ENCODE measurements around the gene NRCAM.
"Not testable (repeated sequence)": the region's sequence is repeated elsewhere in the genome, so short reads cannot be mapped to it uniquely, and the experiment has no call there.

Gene NRCAM

GRCh38 chr7:108345710-108346336, 110.4 kb downstream of the NRCAM start:
- no peak for TF ChIP-seq GATA1 (IDR thresholded peaks at IDR 0.05; ENCODE audit: low read depth, low read length)
- no peak for TF ChIP-seq POLR2A (IDR thresholded peaks at IDR 0.05; ENCODE audit: low read length)

GRCh38 chr7:108340856-108341411, 115.3 kb downstream of the NRCAM start:
- DNase-seq, result no peak
- no peak for TF ChIP-seq POLR2A (IDR thresholded peaks at IDR 0.05; ENCODE audit: low read length)
- no peak for TF ChIP-seq GATA1 (IDR thresholded peaks at IDR 0.05; ENCODE audit: low read depth, low read length)

More at GRCh38 chr7:108345710-108346336, 110.4 kb downstream of the NRCAM start:
- DNase-seq, result no peak

DNA sequence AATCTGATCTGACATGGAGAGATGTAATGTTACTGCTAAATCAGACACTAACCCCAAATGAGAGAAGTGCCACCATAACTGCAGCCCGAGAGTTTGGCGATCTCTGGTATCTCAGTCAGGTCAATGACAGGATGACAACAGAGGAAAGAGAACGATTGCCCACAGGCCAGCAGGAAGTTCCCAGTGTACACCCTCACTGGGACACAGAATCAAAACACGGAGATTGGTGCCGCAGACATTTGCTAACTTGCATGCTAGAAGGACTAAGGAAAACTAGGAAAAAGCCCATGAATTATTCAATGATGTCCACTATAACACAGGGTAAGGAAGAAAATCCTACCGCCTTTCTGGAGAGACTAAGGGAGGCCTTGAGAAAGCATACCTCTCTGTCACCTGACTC, 115.8 kb downstream of the NRCAM start:
- not testable (repeated sequence) for DNase-seq

DNA sequence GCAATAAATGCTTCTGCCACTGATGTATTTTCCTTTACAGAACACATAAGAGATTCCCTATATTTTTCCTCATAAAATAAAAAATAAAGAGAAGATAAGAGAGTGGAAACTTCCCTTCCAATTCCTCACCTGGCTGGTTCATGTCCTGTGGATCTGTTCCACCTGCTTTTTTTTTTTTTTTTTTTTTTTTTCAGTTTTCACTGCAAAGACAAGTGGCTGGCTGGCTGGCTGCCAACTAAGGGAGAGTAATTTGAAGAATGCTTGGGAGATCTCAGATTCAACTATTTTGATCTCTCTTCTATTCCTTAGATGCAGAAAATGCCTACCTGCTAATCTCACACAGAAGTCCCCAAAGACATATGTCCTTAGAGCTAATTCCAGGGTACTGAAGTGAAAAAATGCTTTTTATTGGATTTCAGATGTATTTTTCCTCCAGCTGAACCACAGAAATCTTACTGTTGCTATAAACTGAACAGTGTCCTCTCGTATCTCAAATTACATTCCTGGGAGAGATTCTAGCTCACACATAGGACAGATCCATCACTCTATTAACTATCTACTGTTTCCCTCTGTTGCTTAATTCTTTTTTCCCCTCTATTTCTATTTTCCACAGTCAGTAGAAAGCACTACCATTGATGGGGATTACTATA, 120.8 kb downstream of the NRCAM start:
- peak in 1 of 2 experiments; percentile 18 for DNase-seq
- TF ChIP-seq GATA1 (IDR thresholded peaks at IDR 0.05; ENCODE audit: low read depth, low read length), result no peak
- no peak for TF ChIP-seq POLR2A (IDR thresholded peaks at IDR 0.05; ENCODE audit: low read length)

DNA sequence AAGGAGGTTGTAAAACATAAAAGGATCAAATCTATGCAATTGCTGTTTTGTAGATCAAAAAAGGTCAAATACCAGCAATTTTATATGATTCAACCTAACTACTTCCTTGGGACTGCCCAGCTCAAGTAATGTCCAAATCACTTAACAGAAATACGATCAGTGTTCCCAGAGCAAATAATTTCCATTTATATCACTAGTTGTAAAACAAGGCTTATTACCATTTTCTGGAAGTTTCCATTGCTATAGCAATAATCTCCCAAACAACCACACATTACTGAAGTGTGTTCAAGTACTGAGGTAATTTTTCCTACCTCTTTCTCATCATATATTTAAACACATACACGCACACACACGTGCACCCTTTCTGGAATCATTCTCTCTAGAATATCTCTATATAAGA, 123.3 kb downstream of the NRCAM start:
- TF ChIP-seq POLR2A (IDR thresholded peaks at IDR 0.05; ENCODE audit: low read length), result no peak
- TF ChIP-seq GATA1 (IDR thresholded peaks at IDR 0.05; ENCODE audit: low read depth, low read length), result no peak
- no peak for DNase-seq

- no peak for DNase-seq
- TF ChIP-seq GATA1 (IDR thresholded peaks at IDR 0.05; ENCODE audit: low read depth, low read length) (no peak), POLR2A (IDR thresholded peaks at IDR 0.05; ENCODE audit: low read length) (no peak)
Observed at GRCh38 chr7:108331971-108332370, 124.3 kb downstream of the NRCAM start.

DNA sequence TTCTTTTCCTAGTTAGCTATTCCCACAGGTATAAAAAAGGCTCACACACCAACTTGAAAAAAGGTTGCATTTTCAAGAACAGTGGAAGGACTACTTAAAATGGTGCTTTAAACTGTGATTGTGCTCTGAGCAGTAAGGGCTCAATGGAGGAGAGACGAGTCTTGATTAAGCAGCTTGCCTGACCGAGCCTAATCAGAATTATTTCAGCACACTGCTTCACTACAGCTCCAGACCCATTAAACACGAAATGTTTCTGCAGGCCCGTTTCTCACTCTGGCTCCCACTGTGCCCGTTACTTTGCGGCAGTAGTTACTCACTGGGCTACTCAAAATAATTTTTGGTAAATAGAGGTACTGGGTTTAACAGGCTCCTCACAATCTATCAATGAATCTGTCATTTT, 126.0 kb downstream of the NRCAM start:
- TF ChIP-seq GATA1 (IDR thresholded peaks at IDR 0.05; ENCODE audit: low read depth, low read length), result no peak
- no peak for TF ChIP-seq POLR2A (IDR thresholded peaks at IDR 0.05; ENCODE audit: low read length)
- DNase-seq, result no peak

- DNase-seq, result no peak
- TF ChIP-seq GATA1 (IDR thresholded peaks at IDR 0.05; ENCODE audit: low read depth, low read length) (no peak), POLR2A (IDR thresholded peaks at IDR 0.05; ENCODE audit: low read length) (no peak)
Observed at GRCh38 chr7:108329514-108329913, 126.7 kb downstream of the NRCAM start.

DNA sequence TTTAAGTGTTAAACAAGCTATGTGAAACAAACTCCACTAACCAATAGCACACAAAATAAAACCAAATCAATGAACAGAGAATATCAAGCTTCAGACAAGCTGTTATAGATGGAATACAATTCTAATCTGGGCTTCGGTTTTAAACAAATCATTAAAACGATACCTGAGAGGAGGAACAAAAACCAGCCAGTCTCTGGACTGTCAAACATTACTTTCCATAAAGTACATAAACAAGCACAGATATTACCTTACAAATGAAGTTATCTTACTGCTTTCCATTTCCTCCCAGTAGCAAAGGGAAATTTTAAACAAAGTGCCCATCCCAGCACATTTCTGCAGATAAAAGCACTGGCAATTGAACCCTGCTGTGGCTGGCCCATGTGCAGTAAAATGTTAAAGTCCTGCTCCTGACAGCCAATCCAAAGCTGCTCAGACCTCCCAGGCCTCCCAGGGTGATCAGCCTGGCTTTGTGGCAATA, 128.0 kb downstream of the NRCAM start:
- DNase-seq, result no peak
- TF ChIP-seq GATA1 (IDR thresholded peaks at IDR 0.05; ENCODE audit: low read depth, low read length), result no peak
- no peak for TF ChIP-seq POLR2A (IDR thresholded peaks at IDR 0.05; ENCODE audit: low read length)

- no peak for TF ChIP-seq GATA1 (IDR thresholded peaks at IDR 0.05; ENCODE audit: low read depth, low read length)
- no peak for TF ChIP-seq POLR2A (IDR thresholded peaks at IDR 0.05; ENCODE audit: low read length)
- DNase-seq, result no peak
Observed at GRCh38 chr7:108327353-108327752, 128.9 kb downstream of the NRCAM start.

- no peak for TF ChIP-seq POLR2A (IDR thresholded peaks at IDR 0.05; ENCODE audit: low read length)
- no peak for TF ChIP-seq GATA1 (IDR thresholded peaks at IDR 0.05; ENCODE audit: low read depth, low read length)
- no peak for DNase-seq
Observed at GRCh38 chr7:108326938-108327337, 129.3 kb downstream of the NRCAM start.

- TF ChIP-seq POLR2A (IDR thresholded peaks at IDR 0.05; ENCODE audit: low read length), result no peak
- TF ChIP-seq GATA1 (IDR thresholded peaks at IDR 0.05; ENCODE audit: low read depth, low read length), result no peak
- DNase-seq, result no peak
Observed at GRCh38 chr7:108324053-108325038, 131.9 kb downstream of the NRCAM start.

GRCh38 chr7:108322925-108323832, 133.1 kb downstream of the NRCAM start:
- TF ChIP-seq POLR2A (IDR thresholded peaks at IDR 0.05; ENCODE audit: low read length) (no peak), GATA1 (IDR thresholded peaks at IDR 0.05; ENCODE audit: low read depth, low read length) (no peak)
- no peak for DNase-seq
